Lung (tissue), 12 donors: Measurements from ENCODE around the gene BOLL. TPM values are rescaled to one million over a fixed set of nuclear protein-coding genes. Genes with fewer than 3 reads are reported as not detected.

Experiments used
- ATAC-seq: fragments of 200-7000 bp; cut with Tn5 transposase; one replicate; pipeline ENCODE4 v1.9.1; 2020; ENCODE audit warnings: moderate number of reproducible peaks; ENCODE audit not compliant: insufficient read depth, low FRiP score
- DNase-seq, 3 donors: peaks; one replicate each; pipeline ENCODE4 v3.0.0-alpha.2; 2013 to 2017
- H3K27ac ChIP-seq, 2 donors: one replicate each; pipeline ENCODE4 v1.5.1; 2013; ENCODE audit warnings: mild to moderate bottlenecking in 2 of 2, moderate library complexity in 2 of 2, control low read depth in 1 of 2, inconsistent platforms in 1 of 2, low read depth in 1 of 2, low read length in 1 of 2
- H3K27me3 ChIP-seq, 3 donors: one replicate each; pipeline ENCODE4 v1.5.1; 2013; ENCODE audit warnings: low read length in 2 of 3; ENCODE audit not compliant: control insufficient read depth in 3 of 3, insufficient read depth in 3 of 3
- H3K36me3 ChIP-seq, 4 donors: one replicate each; pipeline ENCODE4 v1.5.1; 2013; ENCODE audit warnings: low read length in 4 of 4, mild to moderate bottlenecking in 1 of 4, moderate library complexity in 1 of 4; ENCODE audit not compliant: control insufficient read depth in 4 of 4, insufficient read depth in 4 of 4
- H3K4me1 ChIP-seq, 5 donors: one replicate each; pipeline ENCODE4 v1.5.1; 2013; ENCODE audit warnings: low read length in 5 of 5, mild to moderate bottlenecking in 2 of 5, moderate library complexity in 1 of 5; ENCODE audit not compliant: control insufficient read depth in 5 of 5, insufficient read depth in 5 of 5
- H3K4me3 ChIP-seq: one replicate; pipeline ENCODE4 v1.5.1; 2013; ENCODE audit warnings: mild to moderate bottlenecking, control low read depth, moderate library complexity
- H3K9ac ChIP-seq, 2 donors: one replicate each; pipeline ENCODE4 v1.5.1; 2013; ENCODE audit warnings: low read length in 2 of 2, control low read depth in 1 of 2; ENCODE audit not compliant: insufficient read depth in 1 of 2
- H3K9me3 ChIP-seq, 4 donors: one replicate each; pipeline ENCODE4 v1.5.1; 2013; ENCODE audit warnings: low read length in 3 of 4, mild to moderate bottlenecking in 1 of 4, moderate library complexity in 1 of 4; ENCODE audit not compliant: control insufficient read depth in 4 of 4, insufficient read depth in 3 of 4
- CTCF ChIP-seq: IDR thresholded peaks from 2 replicates; pipeline ENCODE4 v1.5.1; 2012; ENCODE audit warnings: mild to moderate bottlenecking; ENCODE audit errors: control extremely low read depth, extremely low read depth
- WGBS, 2 donors: extraction: QIAGEN DNeasy Blood & Tissue Kit; methylation state at CpG; one replicate each; pipeline ENCODE4 v1.1.7; 2013; 5-methylcytosine and 5-hydroxymethylcytosine counted together
- polyA plus RNA-seq, 2 donors: library from polyadenylated mRNA; stranded (reverse); fragments of 200-250 nt; gene quantifications; one replicate each; pipeline ENCODE4 v1.2.1, GENCODE V29; 2013
- total RNA-seq, 2 donors: library from RNA; depleted of rRNA in 1 of 2; stranded (reverse); fragments of >200 nt in 1 of 2; gene quantifications; one replicate each; pipeline ENCODE4 v1.2.1, GENCODE V29; 2014 to 2021
- donor health status: control.
- donor health status: control.
- donor health status: Bipolar disorder and iron deficiency.
- donor health status: healthy.
- donor health status: DM: yes; HTN: yes; CAD: no.

BOLL gene
- total and polyA plus RNA-seq, 4 donors, result not detected

GRCh38 chr2:197777823-197778407, 7.2 kb downstream of the BOLL start:
- ATAC-seq, result no peak
- Histone ChIP-seq H3K27ac (no peak overlapping the region), H3K9me3 (no peaks in the 10 kb centered on the region), H3K27me3 (no peaks in the 10 kb centered on the region), H3K9ac (no peak overlapping the region), H3K36me3 (no peaks in the 10 kb centered on the region), H3K4me1 (no peaks in the 10 kb centered on the region), H3K4me3 (no peak overlapping the region)
- WGBS, 2 donors, result 28 to 34% methylated on average over 4 of the region's 4 CpGs
- peak in 2 of 3 donors; percentile 68 to 76 for DNase-seq
- TF ChIP-seq CTCF, result peak; percentile 51

GRCh38 chr2:197760293-197760657, 24.8 kb downstream of the BOLL start:
- Histone ChIP-seq H3K9me3 (peaks cover 0 to 16% (median 0%) of the 10 kb centered on the region in 4 donors), H3K9ac (no peak overlapping the region), H3K27me3 (no peaks in the 10 kb centered on the region), H3K27ac (no peak overlapping the region), H3K4me1 (no peaks in the 10 kb centered on the region), H3K36me3 (no peaks in the 10 kb centered on the region), H3K4me3 (no peak overlapping the region)
- 91 to 100% methylated on average over 3 of the region's 3 CpGs for WGBS, 2 donors
- no peak for DNase-seq
- no peak for TF ChIP-seq CTCF
- no peak for ATAC-seq

- DNase-seq (no peak), ATAC-seq (no peak)
- Histone ChIP-seq H3K9me3 (peaks cover 0 to 16% (median 0%) of the 10 kb centered on the region in 4 donors), H3K4me3 (no peak overlapping the region), H3K9ac (no peak overlapping the region), H3K27ac (no peak overlapping the region), H3K4me1 (no peaks in the 10 kb centered on the region), H3K36me3 (no peaks in the 10 kb centered on the region), H3K27me3 (no peaks in the 10 kb centered on the region)
- WGBS, 2 donors, result 82 to 92% methylated on average over 11 of the region's 11 CpGs
- TF ChIP-seq CTCF, result no peak
These were observed 25.4 kb downstream of the BOLL start for GRCh38 chr2:197759625-197760292.

GRCh38 chr2:197759013-197759412, 26.1 kb downstream of the BOLL start:
- DNase-seq, result no peak
- Histone ChIP-seq H3K27me3 (no peaks in the 10 kb centered on the region), H3K9ac (no peak overlapping the region), H3K4me1 (no peaks in the 10 kb centered on the region), H3K36me3 (no peaks in the 10 kb centered on the region), H3K27ac (no peak overlapping the region), H3K9me3 (peaks cover 0 to 16% (median 0%) of the 10 kb centered on the region in 4 donors), H3K4me3 (no peak overlapping the region)
- no peak for ATAC-seq
- 74 to 83% methylated on average over 4 of the region's 4 CpGs for WGBS, 2 donors
- no peak for TF ChIP-seq CTCF
